Heart right ventricle (tissue), 16 donors: ENCODE results near the gene LAMA4. TPM values are rescaled to one million over a fixed set of nuclear protein-coding genes. Genes with fewer than 3 reads are reported as not detected.
"Not testable (repeated sequence)": the region's sequence is repeated elsewhere in the genome, so short reads cannot be mapped to it uniquely, and the experiment has no call there.

Experiments
- ATAC-seq, 8 donors: fragments of 200-7000 bp; cut with Tn5 transposase; one replicate each; pipeline ENCODE4 v1.9.1; 2020; ENCODE audit warnings: mild to moderate bottlenecking in 8 of 8, moderate library complexity in 8 of 8, moderate number of reproducible peaks in 1 of 8
- DNase-seq, 2 donors: peaks; one replicate each; pipeline ENCODE4 v3.0.0-alpha.2; 2020
- H3K27ac ChIP-seq, 10 donors: fragments of 200-600 bp; sonication (generic) in 2 of 10; one replicate each; pipeline versions ENCODE4 v1.5.0 to v1.8.0; 2020 to 2022; ENCODE audit warnings: mild to moderate bottlenecking in 3 of 10
- H3K27me3 ChIP-seq, 7 donors: fragments of 200-600 bp; one replicate each; pipeline ENCODE4 v1.8.0; 2021 to 2022; ENCODE audit warnings: mild to moderate bottlenecking in 2 of 7
- H3K36me3 ChIP-seq, 9 donors: fragments of 200-600 bp; sonication (generic) in 1 of 9; one replicate each; pipeline versions ENCODE4 v1.5.0 to v1.8.0; 2020 to 2022; ENCODE audit warnings: mild to moderate bottlenecking in 2 of 9
- H3K4me1 ChIP-seq, 9 donors: fragments of 200-600 bp; sonication (generic) in 1 of 9; one replicate each; pipeline versions ENCODE4 v1.5.0 to v1.8.0; 2020 to 2022; ENCODE audit warnings: mild to moderate bottlenecking in 4 of 9
- H3K4me3 ChIP-seq, 10 donors: fragments of 200-600 bp; sonication (generic) in 2 of 10; one replicate each; pipeline versions ENCODE4 v1.5.0 to v1.8.0; 2020 to 2022; ENCODE audit warnings: mild to moderate bottlenecking in 7 of 10, moderate library complexity in 2 of 10
- H3K9me3 ChIP-seq, 11 donors: fragments of 200-600 bp in 10 of 11; sonication (generic) in 2 of 11; one replicate each; pipeline versions ENCODE4 v1.5.0 to v1.8.0; 2013 to 2022; ENCODE audit warnings: mild to moderate bottlenecking in 2 of 11, control low read depth in 1 of 11, moderate library complexity in 1 of 11
- WGBS, 2 donors: extraction: QIAGEN DNeasy Blood & Tissue Kit; methylation state at CpG; one replicate each; pipeline ENCODE4 v1.1.7; 2013; ENCODE audit warnings: inconsistent platforms in 1 of 2; 5-methylcytosine and 5-hydroxymethylcytosine counted together
- intact Hi-C, 10 donors: fragments of 100-400 bp; cut with DNase I; formaldehyde crosslinking; loops; one replicate each; pipeline versions ENCODE4 v1.11.1 to v1.14.2; 2022
- polyA plus RNA-seq, 2 donors: library from polyadenylated mRNA; stranded (reverse); fragments of 200-250 nt; gene quantifications; one replicate each; pipeline ENCODE4 v1.2.3, GENCODE V29; 2013
- total RNA-seq, 10 donors: library from RNA; stranded (reverse); fragmentation: NEBNext Ultra II Directional in 3 of 10; extraction: Animal tissue kit (Norgen Biotek cat#: 25700) in 3 of 10; gene quantifications; one replicate each; pipeline versions ENCODE4 v1.2.1 to v1.2.4, GENCODE V29; 2021 to 2023
- TF ChIP-seq, protein P1 (sequence below), 9 donors: fragments of 200-600 bp; sonication (generic) in 2 of 9; IDR thresholded peaks; one replicate each; pipeline versions ENCODE4 v1.5.0 to v1.8.0; 2021 to 2022; ENCODE audit warnings: antibody characterized with exemption in 9 of 9, mild to moderate bottlenecking in 5 of 9, moderate library complexity in 1 of 9
- donor health status: Arrhythmogenic right ventricular cardiomyopathy.
- donor health status: ischemic (EF 13 %, LVEDD 7.1; RV severe dilation, severe dysfunction).
- donor health status: healthy with polysubstance abuse.
- donor health status: DM: no; HTN: yes; CAD: no.
- donor health status: DM: no; HTN: no; CAD: no.
- donor health status: ischemic (EF 25% LVEDD 6.9; RV normal size, moderate dysfunction).
- donor health status: ischemic (EF 25% LVEDD 5.7; RV mildly dilated, moderate dysfunction).
- donor health status: healthy.
- donor health status: DM: yes; HTN: yes; CAD: no.
- donor health status: Ischemic cardiomyopathy.
- donor health status: ischemic (EF 35%, LVEDD 5.7; RV mildly dilated, moderate dysfunction).
- donor health status: nonischemic (EF 11% LVEDD 7.7; RV severe dilation, severe dysfunction).
- donor health status: DM: yes; HTN: yes; CAD: no.
- donor health status: PGD.
- donor health status: ischemic (EF 29% LVEDD 5.4; RV normal size, mild dysfunction).
- donor health status: nonischemic (EF 23%, LVEDD 6.1; RV moderate dilation, normal function).

The LAMA4 gene
- total and polyA plus RNA-seq, 12 donors = 23.7 to 103 (median 82.5) TPM

DNA sequence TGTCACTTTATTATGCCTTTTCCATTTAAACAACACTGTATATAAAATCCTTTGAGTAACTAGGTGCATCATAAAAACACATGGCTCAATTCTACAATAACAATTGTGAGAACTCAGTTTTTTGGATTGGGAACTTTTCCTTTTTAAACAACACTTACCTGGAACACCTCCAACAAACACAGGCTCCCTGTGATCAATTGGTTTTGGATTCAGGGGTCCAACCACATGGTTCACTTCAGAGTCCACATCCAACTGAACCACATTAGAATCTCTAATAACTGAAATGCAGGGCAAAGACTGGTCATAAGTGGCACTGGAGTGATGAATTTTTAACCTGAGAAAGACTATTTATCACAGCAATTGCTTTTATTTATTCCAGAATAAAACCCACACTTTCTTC lies 140.4 kb downstream of the LAMA4 start:
- Histone ChIP-seq H3K36me3 (peaks cover 0 to 100% (median 49%) of the 10 kb centered on the region in 9 donors), H3K4me1 (peaks cover 0 to 34% (median 11%) of the 10 kb centered on the region in 9 donors), H3K27ac (peak overlapping the region in 3 of 10 donors; percentile 27 to 49 (median 46)), H3K4me3 (no peak overlapping the region), H3K27me3 (no peaks in the 10 kb centered on the region), H3K9me3 (no peaks in the 10 kb centered on the region)
- ATAC-seq (no peak), DNase-seq (no peak)
- TF ChIP-seq, protein P1, sequence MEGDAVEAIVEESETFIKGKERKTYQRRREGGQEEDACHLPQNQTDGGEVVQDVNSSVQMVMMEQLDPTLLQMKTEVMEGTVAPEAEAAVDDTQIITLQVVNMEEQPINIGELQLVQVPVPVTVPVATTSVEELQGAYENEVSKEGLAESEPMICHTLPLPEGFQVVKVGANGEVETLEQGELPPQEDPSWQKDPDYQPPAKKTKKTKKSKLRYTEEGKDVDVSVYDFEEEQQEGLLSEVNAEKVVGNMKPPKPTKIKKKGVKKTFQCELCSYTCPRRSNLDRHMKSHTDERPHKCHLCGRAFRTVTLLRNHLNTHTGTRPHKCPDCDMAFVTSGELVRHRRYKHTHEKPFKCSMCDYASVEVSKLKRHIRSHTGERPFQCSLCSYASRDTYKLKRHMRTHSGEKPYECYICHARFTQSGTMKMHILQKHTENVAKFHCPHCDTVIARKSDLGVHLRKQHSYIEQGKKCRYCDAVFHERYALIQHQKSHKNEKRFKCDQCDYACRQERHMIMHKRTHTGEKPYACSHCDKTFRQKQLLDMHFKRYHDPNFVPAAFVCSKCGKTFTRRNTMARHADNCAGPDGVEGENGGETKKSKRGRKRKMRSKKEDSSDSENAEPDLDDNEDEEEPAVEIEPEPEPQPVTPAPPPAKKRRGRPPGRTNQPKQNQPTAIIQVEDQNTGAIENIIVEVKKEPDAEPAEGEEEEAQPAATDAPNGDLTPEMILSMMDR (IDR thresholded peaks at IDR 0.05) = no peak
- intact Hi-C loops = no loop called here

DNA sequence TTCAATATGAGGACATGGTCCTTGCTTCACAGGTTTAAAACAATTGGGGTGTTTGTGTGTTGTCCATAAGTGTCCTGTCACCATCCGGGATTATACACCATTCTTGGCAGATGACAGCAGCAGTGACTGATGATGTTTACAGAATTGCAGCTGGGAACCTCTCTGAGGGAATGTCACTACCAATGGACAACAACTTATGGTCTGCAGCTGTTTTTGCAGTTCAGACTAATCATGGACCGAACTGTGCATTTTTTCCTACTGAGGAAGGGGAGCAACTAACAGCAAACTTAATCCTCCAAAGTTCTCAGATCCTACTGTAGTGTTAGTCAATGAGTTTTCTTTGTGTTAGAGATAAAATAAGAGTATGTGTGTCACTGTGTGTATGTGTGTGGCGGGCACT lies 140.9 kb downstream of the LAMA4 start:
- H3K36me3 ChIP-seq = peaks cover 0 to 100% (median 51%) of the 10 kb centered on the region in 9 donors
- H3K9me3 ChIP-seq = no peaks in the 10 kb centered on the region
- WGBS, 2 donors = 49 to 53% methylated on average over 3 of the region's 3 CpGs
- DNase-seq = no peak
- ATAC-seq = peak in 6 of 8 donors; percentile 15 to 65 (median 50)
- H3K4me3 ChIP-seq = no peak overlapping the region
- H3K27me3 ChIP-seq = no peaks in the 10 kb centered on the region
- intact Hi-C loops = no loop called here
- peaks cover 0 to 34% (median 11%) of the 10 kb centered on the region in 9 donors for H3K4me1 ChIP-seq
- peak overlapping the region in 3 of 10 donors; percentile 27 to 49 (median 46) for H3K27ac ChIP-seq
- TF ChIP-seq, protein P1 (IDR thresholded peaks at IDR 0.05) = no peak

DNA sequence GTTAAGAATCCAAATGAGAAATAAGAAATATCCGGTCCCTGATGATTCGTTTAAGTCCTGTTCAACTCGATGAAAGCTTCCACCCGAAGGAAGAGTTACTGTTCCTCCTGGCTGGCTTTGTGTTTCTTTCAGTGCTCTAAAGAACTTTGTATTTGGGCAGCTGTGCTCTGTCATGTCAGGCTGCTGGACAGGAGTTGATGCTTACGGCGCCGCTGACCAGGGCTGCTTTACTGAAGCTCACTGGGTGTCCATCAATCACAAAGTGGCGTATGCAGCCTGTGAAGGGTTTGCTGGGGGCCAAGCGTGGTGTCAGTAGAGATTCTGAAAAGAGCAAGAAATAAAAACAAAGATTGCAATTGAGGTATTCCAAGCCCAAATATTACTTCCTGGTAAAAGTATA lies 145.1 kb downstream of the LAMA4 start:
- H3K4me1 ChIP-seq = peaks cover 0 to 30% (median 11%) of the 10 kb centered on the region in 9 donors
- intact Hi-C loops = no loop called here
- peak overlapping the region in 3 of 10 donors; percentile 23 to 31 (median 23) for H3K27ac ChIP-seq
- 63 to 66% methylated on average over 9 of the region's 9 CpGs for WGBS, 2 donors
- H3K9me3 ChIP-seq = peaks cover 0 to 4% (median 0%) of the 10 kb centered on the region in 11 donors
- DNase-seq = no peak
- H3K27me3 ChIP-seq = no peaks in the 10 kb centered on the region
- ATAC-seq = no peak
- H3K4me3 ChIP-seq = no peak overlapping the region
- peaks cover 0 to 90% (median 41%) of the 10 kb centered on the region in 9 donors for H3K36me3 ChIP-seq
- TF ChIP-seq, protein P1 (IDR thresholded peaks at IDR 0.05) = no peak

DNA sequence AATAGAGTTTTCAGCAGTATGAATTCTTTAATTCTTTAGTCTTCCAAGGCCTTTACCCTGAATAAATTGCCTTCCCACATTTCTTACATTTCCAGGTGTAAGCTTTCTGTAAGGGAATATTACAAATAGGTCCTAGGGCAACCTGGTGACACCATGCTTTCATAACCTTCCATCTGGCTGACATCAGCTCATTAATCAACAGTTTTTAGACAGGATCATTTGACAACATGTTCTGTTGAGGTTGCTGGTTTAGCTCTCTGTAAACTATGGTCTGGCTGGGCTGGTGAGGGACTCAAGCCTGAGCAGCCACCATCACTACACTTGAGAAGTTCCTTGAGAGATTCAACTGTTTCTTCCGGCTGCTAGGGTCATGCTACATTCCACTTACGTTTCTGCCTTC lies 147.8 kb downstream of the LAMA4 start:
- TF ChIP-seq, protein P1 (IDR thresholded peaks at IDR 0.05) = no peak
- Histone ChIP-seq H3K4me1 (peaks cover 0 to 18% (median 0%) of the 10 kb centered on the region in 9 donors), H3K27ac (no peak overlapping the region), H3K9me3 (peaks cover 0 to 4% (median 0%) of the 10 kb centered on the region in 11 donors), H3K27me3 (no peaks in the 10 kb centered on the region), H3K4me3 (no peak overlapping the region), H3K36me3 (peaks cover 0 to 81% (median 33%) of the 10 kb centered on the region in 9 donors)
- DNase-seq (no peak), ATAC-seq (peak in 2 of 8 donors; percentile 27 to 45)
- WGBS, 2 donors = 67 to 70% methylated on average over 2 of the region's 2 CpGs
- intact Hi-C loops = no loop called here

DNA sequence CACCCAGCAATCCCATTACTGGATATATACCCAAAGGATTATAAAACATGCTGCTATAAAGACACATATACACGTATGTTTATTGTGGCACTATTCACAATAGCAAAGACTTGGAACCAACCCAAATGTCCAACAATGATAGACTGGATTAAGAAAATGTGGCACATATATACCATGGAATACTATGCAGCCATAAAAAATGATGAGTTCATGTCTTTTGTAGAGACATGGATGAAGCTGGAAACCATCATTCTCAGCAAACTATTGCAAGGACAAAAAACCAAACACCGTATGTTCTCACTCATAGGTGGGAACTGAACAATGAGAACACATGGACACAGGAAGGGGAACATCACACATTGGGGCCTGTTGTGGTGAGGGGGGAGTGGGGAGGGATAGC lies 148.3 kb downstream of the LAMA4 start:
- not testable (repeated sequence) for ATAC-seq
- H3K36me3 ChIP-seq = peaks cover 0 to 81% (median 33%) of the 10 kb centered on the region in 9 donors
- 84 to 98% methylated on average over 2 of the region's 2 CpGs for WGBS, 2 donors

More for the DNA sequence above, 148.3 kb downstream of the LAMA4 start:
- DNase-seq, H3K9me3 ChIP-seq, H3K4me3 ChIP-seq, intact Hi-C loops, H3K27me3 ChIP-seq, H3K27ac ChIP-seq: not testable (repeated sequence)
- H3K4me1 ChIP-seq = peaks cover 0 to 23% (median 0%) of the 10 kb centered on the region in 9 donors
